Stimulated activated memory B cell treated with anti-CD40 and anti-IgM and Interleukin-4, amounts not matched to agents 10 μg/mL and 1 μg/mL and 100 μg/mL, for 72 hours (primary cell): ENCODE measurements around the gene ZCCHC8.

Experiments
- ATAC-seq: fragments of 150-1000 bp; cut with Tn5 transposase; 2 replicates; pipeline ENCODE4 v1.10.0; 2021
- H3K27ac Mint-ChIP-seq: one replicate; pipeline ENCODE4 v1.8.0; 2022; ENCODE audit warnings: mild to moderate bottlenecking, mixed read lengths
- H3K27me3 Mint-ChIP-seq: one replicate; pipeline ENCODE4 v1.8.0; 2022; ENCODE audit warnings: mixed read lengths
- H3K36me3 Mint-ChIP-seq: one replicate; pipeline ENCODE4 v1.8.0; 2022; ENCODE audit warnings: mixed read lengths
- H3K4me1 Mint-ChIP-seq: one replicate; pipeline ENCODE4 v1.8.0; 2022; ENCODE audit warnings: mixed read lengths
- H3K4me3 Mint-ChIP-seq: one replicate; pipeline ENCODE4 v1.8.0; 2022; ENCODE audit warnings: mild to moderate bottlenecking, moderate library complexity, mixed read lengths
- H3K9me3 Mint-ChIP-seq: one replicate; pipeline ENCODE4 v1.8.0; 2022; ENCODE audit warnings: mixed read lengths

The ZCCHC8 gene

DNA sequence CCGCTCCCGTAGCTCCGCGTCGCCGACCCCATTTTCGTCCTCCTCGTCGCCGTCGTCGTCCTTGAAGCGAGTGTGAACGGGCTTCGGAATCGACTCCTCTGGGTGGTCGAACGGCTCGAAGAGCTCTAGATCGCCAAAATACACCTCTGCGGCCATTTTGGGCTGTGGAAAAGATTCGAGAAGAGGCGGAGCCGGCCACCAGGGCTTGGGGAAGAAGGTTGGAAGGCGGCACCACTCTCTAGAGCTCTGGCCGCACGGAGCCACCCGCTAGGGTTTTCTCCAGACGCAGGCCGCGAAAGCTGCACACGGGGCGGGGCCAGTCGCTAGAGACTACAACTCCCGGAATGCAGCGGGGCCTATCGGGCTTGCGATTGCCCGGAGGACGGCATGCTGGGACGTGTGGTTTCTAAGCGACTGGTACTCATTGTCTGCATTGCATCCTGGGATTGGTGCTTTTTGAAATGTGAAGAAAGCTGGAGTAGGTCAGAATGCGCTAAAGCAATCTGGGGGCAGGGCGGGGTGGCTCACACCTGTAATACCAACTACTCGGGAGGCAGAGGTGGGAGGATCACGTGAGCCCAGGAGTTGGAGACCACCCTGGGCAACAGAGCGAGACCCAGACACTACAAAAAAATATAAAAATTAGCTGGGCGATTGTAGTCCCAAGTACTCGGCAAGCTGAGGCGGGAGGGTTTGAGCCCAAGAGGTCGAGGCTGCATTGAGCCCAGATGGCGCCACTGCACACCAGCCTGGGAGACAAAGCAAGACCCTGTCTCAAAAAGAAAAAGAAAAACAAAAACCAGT, at the start of gene ZCCHC8:
TSS of gene ZCCHC8 (minus strand) at position 248 of the 804 bp plus-strand sequence. CDS start at position 156, 92 bp downstream.
- Mint-ChIP-seq H3K27ac (peak within 1 kb of the TSS; percentile 97), H3K36me3 (peaks cover 17% of the 10 kb centered on the region), H3K9me3 (no peaks in the 10 kb centered on the region), H3K27me3 (no peaks in the 10 kb centered on the region), H3K4me3 (peak within 1 kb of the TSS; percentile 99), H3K4me1 (peaks cover 51% of the 10 kb centered on the region)
- ATAC-seq, result peak; percentile 98

DNA sequence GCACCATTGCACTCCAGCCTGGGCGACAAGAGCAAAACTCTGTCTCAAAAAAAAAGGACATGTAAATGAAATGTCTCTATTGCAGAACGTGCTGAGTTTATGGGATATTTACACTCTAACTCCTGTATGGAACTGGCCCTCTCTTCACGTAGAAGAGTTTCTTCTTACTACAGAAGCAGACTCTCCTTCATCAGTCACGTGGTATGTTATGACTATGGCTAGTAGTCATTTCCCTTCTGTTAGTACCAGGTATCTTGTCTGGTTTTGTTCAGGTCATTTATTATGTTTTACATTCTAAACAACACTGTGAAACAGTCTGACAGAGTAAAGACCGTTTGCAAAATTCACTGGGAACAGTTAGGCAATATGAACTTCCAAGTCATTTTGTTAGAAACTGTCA, 46.6 kb upstream of the ZCCHC8 start:
- no peak overlapping the region for H3K4me3 Mint-ChIP-seq
- no peaks in the 10 kb centered on the region for H3K27me3 Mint-ChIP-seq
- no peak overlapping the region for H3K27ac Mint-ChIP-seq
- peaks cover 24% of the 10 kb centered on the region for H3K4me1 Mint-ChIP-seq
- ATAC-seq, result no peak
- no peaks in the 10 kb centered on the region for H3K9me3 Mint-ChIP-seq
- H3K36me3 Mint-ChIP-seq, result peaks cover 39% of the 10 kb centered on the region

DNA sequence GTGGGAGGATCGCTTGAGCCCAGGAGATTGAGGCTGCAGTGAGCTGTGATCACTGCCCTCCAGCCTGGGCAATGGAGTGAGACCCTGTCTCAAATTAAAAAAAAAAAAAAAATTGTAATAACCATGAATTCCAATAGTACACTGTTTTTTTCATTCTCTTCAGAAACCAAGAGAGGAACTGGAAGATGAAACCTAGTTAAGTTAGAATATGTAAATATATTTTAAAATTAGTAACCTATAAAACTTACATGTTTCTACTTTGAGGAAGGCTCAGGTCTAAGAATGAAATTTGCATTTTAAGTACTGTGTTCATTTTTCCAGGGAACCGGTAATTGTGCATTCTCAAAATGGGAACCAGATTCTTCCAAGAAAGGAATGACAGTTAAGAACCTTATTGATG, 45.1 kb upstream of the ZCCHC8 start:
- no peaks in the 10 kb centered on the region for H3K27me3 Mint-ChIP-seq
- peaks cover 31% of the 10 kb centered on the region for H3K4me1 Mint-ChIP-seq
- H3K9me3 Mint-ChIP-seq, result no peaks in the 10 kb centered on the region
- peaks cover 41% of the 10 kb centered on the region for H3K36me3 Mint-ChIP-seq
- H3K4me3 Mint-ChIP-seq, result no peak overlapping the region
- ATAC-seq, result peak; percentile 54
- H3K27ac Mint-ChIP-seq, result peak overlapping the region; percentile 38

DNA sequence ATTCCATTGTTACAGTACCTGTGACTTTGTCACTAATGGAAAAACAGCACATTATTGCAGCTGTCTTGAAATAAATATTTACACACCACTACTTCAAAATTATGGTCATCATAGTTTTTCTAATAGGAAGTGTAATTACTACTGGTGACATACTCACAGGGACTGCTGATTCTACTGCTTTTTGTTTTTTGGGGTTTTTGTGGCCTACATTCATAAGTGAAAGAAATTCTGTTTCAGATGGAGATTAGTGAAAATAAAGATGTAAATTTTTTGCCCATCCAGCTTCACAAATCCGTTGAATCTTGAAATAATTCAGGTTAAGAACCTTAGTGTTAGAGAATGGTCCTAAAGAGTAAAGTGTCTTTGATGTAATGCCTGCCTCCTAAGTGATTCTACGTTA, 43.8 kb upstream of the ZCCHC8 start:
- Mint-ChIP-seq H3K27me3 (no peaks in the 10 kb centered on the region), H3K9me3 (no peaks in the 10 kb centered on the region), H3K4me1 (peaks cover 31% of the 10 kb centered on the region), H3K27ac (peak overlapping the region; percentile 38), H3K4me3 (no peak overlapping the region), H3K36me3 (peaks cover 33% of the 10 kb centered on the region)
- no peak for ATAC-seq

DNA sequence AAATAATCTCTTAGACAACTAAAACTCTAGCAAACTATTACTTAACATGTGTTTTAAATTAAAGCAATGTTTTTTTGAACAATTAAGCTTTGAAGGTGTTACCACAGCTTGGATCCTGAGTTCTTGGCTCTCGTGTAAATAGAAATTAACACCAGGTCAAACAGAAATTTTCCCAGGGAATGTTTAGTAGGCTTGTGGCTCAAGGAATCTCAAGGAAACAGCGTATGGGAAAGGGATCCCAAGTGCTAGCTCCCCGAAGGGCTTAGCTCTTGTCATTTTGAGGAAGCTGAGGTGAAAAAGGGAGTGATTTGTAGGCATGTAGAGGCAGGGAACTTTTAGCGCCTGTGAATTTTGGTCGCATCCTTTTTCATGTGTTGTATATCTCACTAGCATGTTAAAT, 37.8 kb upstream of the ZCCHC8 start:
- Mint-ChIP-seq H3K4me1 (peaks cover 12% of the 10 kb centered on the region), H3K27ac (no peak overlapping the region), H3K9me3 (no peaks in the 10 kb centered on the region), H3K36me3 (peaks cover 51% of the 10 kb centered on the region), H3K4me3 (no peak overlapping the region), H3K27me3 (no peaks in the 10 kb centered on the region)
- no peak for ATAC-seq

GRCh38 chr12:122537021-122537420, 36.3 kb upstream of the ZCCHC8 start:
- no peak for ATAC-seq
- no peak overlapping the region for H3K4me3 Mint-ChIP-seq
- H3K27ac Mint-ChIP-seq, result no peak overlapping the region
- no peaks in the 10 kb centered on the region for H3K27me3 Mint-ChIP-seq
- H3K36me3 Mint-ChIP-seq, result peaks cover 46% of the 10 kb centered on the region
- no peaks in the 10 kb centered on the region for H3K9me3 Mint-ChIP-seq
- peaks cover 12% of the 10 kb centered on the region for H3K4me1 Mint-ChIP-seq

DNA sequence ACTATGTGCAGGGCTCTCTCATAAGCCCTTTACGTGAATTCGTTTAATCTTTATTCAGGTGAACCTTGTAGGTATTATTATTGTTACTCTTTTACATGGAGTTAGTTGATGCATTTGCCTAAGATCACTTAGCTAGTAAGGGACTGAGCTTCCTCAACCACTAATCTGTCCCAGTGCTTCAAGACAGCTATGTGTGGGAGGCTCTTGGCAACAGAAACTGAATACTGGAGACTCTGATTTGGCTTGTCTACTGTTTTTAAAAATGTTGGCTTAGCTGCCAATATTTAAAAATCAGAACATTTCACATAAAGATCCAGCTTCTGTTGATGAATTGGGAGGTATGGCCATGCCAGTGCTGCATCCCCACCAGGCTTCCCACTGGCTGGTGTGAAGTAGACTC, 33.1 kb upstream of the ZCCHC8 start:
- ATAC-seq, result no peak
- no peaks in the 10 kb centered on the region for H3K27me3 Mint-ChIP-seq
- no peak overlapping the region for H3K4me3 Mint-ChIP-seq
- no peak overlapping the region for H3K27ac Mint-ChIP-seq
- H3K4me1 Mint-ChIP-seq, result peaks cover 22% of the 10 kb centered on the region
- H3K9me3 Mint-ChIP-seq, result no peaks in the 10 kb centered on the region
- peaks cover 33% of the 10 kb centered on the region for H3K36me3 Mint-ChIP-seq

DNA sequence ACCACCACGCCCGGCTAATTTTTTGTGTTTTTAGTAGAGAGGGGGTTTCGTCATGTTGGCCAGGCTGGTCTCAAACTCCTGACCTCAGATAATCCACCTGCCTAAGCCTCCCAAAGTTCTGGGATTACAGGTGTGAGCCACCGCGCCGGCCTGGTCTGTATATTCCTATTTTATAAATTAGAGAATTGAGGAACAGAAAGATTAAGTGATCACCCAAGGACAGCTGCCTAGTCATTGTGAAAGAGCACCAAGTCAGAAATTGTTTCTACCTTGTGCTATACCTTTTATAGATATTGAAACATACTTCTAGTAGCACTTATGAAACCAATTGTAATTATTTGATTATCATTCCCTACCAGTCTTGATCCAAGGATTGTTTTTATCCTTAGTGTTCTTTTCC, 28.3 kb upstream of the ZCCHC8 start:
- Mint-ChIP-seq H3K4me3 (no peak overlapping the region), H3K27me3 (no peaks in the 10 kb centered on the region), H3K36me3 (peaks cover 20% of the 10 kb centered on the region), H3K9me3 (no peaks in the 10 kb centered on the region), H3K4me1 (peaks cover 31% of the 10 kb centered on the region), H3K27ac (no peak overlapping the region)
- ATAC-seq, result no peak

DNA sequence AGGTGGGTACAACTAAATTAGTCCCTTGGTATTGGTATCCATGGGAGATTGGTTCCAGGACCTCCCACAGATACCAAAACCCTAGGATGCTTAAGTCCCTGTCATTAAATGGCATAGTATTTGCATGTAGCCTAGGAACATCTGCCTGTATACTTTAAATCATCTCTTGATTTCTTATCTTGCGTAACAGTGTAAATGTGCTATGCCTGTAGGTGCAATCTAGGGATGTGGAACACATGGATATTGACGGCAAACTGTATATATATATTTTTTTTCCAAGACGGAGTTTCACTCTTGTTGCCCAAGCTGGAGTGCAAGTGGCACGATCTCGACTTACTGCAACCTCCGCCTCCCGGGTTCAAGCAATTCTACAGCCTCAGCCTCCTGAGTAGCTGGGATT, 27.9 kb upstream of the ZCCHC8 start:
- H3K27ac Mint-ChIP-seq, result no peak overlapping the region
- no peaks in the 10 kb centered on the region for H3K27me3 Mint-ChIP-seq
- no peak for ATAC-seq
- H3K4me1 Mint-ChIP-seq, result peaks cover 36% of the 10 kb centered on the region
- H3K4me3 Mint-ChIP-seq, result no peak overlapping the region
- H3K36me3 Mint-ChIP-seq, result peaks cover 18% of the 10 kb centered on the region
- no peaks in the 10 kb centered on the region for H3K9me3 Mint-ChIP-seq

DNA sequence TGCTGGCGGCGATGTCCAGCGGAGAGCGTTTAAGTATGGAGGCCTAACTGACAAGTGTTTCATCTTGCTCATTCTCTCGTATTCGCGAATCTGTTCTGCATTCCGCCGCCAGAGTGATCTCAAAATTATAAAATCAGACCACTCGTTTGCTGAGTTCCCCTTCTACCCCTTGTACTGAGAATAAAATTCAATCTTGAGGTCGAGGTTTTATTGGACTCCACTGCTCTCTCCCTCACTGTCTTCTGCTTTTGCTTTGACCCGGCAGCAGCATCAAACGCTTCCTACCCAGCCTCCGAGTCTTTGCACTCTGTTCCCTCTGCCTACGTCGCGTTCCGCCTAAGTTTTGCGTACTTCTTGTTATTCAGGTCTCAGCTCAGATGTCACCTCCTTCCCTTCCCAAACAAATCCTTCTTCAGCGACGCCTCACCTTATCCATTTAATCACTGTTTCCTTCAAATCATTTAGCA, 26.8 kb upstream of the ZCCHC8 start:
- Mint-ChIP-seq H3K9me3 (no peaks in the 10 kb centered on the region), H3K36me3 (peaks cover 16% of the 10 kb centered on the region), H3K27ac (no peak overlapping the region), H3K4me1 (peaks cover 42% of the 10 kb centered on the region), H3K27me3 (no peaks in the 10 kb centered on the region), H3K4me3 (no peak overlapping the region)
- ATAC-seq, result no peak

GRCh38 chr12:122526683-122527477, 26.1 kb upstream of the ZCCHC8 start, which contains the start of the genes KNTC1 and RSRC2:
Gene KNTC1 (plus strand): TSS chr12:122527249. CDS start chr12:122530064, 2,815 bp downstream.
Gene RSRC2 (minus strand): TSS chr12:122526936. CDS start chr12:122526853, 83 bp downstream.
- Mint-ChIP-seq H3K9me3 (no peaks in the 10 kb centered on the region), H3K4me3 (no peak within 1 kb of the TSS), H3K27ac (no peak within 1 kb of the TSS), H3K27me3 (no peaks in the 10 kb centered on the region), H3K4me1 (peaks cover 42% of the 10 kb centered on the region), H3K36me3 (peaks cover 18% of the 10 kb centered on the region)
- peak; percentile 97 for ATAC-seq

DNA sequence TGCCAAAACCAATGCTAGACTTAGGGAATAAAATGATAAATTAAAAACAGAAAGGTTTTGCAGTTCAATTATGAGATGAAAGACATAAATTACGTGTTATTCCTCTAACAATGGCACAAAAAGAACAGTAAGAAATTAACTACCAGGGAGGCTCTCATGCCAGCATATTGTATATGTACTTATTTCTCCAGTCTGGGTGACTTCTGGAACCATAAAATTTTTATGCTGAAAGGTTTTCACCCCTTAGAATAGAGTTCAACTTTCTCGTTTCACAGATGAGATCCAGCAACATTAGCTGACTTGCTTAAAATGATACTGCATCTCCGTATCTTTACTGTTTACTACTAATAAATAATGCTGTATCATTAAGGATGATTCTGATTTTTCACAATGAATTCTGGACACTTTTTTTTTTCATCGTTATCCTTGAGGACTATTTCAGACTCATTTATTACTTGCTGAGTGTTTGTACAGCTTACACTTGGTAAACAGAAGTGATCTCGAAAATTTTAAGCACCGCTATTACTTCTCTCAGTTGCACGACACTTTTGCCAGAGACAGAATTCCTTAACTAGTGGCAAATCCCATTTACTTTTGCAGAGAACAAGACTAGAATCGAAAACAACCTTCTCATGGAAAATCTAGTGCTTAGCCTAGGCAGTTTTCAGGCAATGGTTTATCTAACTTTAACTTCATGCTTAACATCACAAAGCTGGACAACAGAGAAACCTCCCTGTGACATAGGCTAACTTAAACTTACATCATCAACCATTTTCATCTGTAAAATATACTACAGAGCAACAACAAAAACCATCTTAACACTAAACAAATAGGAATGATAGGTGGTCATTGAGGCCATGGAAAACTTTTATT, 23.4 kb upstream of the ZCCHC8 start:
- ATAC-seq, result no peak
- no peak overlapping the region for H3K27ac Mint-ChIP-seq
- peaks cover 40% of the 10 kb centered on the region for H3K36me3 Mint-ChIP-seq
- H3K4me3 Mint-ChIP-seq, result no peak overlapping the region
- no peaks in the 10 kb centered on the region for H3K27me3 Mint-ChIP-seq
- no peaks in the 10 kb centered on the region for H3K9me3 Mint-ChIP-seq
- H3K4me1 Mint-ChIP-seq, result peaks cover 38% of the 10 kb centered on the region

DNA sequence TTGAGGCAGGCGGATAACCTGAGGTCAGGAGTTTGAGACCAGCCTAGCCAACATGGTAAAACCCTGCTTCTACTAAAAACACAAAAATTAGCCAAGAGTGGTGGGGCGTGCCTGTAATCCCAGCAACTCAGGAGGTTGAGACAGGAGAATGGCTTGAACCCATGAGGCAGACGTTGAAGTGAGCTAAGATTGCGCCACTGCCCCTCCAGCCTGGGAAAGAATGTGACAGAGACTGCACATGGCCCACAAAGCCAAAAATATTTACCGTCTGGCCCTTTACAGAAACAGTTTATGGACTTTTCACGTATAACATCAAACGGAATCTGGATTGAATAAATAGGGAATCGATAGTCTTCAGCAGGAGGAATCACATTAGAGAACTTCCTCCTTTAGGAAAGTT, 22.5 kb upstream of the ZCCHC8 start:
- H3K4me3 Mint-ChIP-seq, result no peak overlapping the region
- peaks cover 38% of the 10 kb centered on the region for H3K4me1 Mint-ChIP-seq
- no peaks in the 10 kb centered on the region for H3K27me3 Mint-ChIP-seq
- H3K9me3 Mint-ChIP-seq, result no peaks in the 10 kb centered on the region
- peaks cover 48% of the 10 kb centered on the region for H3K36me3 Mint-ChIP-seq
- H3K27ac Mint-ChIP-seq, result no peak overlapping the region
- no peak for ATAC-seq

- no peak overlapping the region for H3K4me3 Mint-ChIP-seq
- peaks cover 69% of the 10 kb centered on the region for H3K36me3 Mint-ChIP-seq
Observed at GRCh38 chr12:122520676-122521075, 19.9 kb upstream of the ZCCHC8 start.

DNA sequence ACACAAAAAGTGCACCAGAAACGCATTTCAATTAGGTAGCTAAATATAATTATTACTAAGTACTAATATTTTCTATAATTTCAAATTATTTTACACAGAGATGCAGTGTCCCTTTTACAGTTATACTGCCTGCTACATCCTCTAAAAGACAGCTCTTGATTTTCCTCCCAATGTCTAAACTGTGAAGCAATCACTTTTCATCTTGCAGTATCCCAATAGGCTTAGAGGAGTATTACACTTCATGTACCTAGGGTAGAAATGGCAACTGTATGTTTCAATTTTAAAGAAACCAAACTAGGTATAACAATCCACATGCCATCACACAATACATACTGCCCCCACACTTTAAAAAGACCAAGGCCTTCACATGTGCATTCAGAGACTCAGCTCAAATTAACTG, 18.7 kb upstream of the ZCCHC8 start:
- Mint-ChIP-seq H3K36me3 (peaks cover 72% of the 10 kb centered on the region), H3K4me1 (peaks cover 33% of the 10 kb centered on the region), H3K27me3 (no peaks in the 10 kb centered on the region), H3K9me3 (no peaks in the 10 kb centered on the region), H3K4me3 (no peak overlapping the region), H3K27ac (no peak overlapping the region)
- ATAC-seq, result no peak

More at GRCh38 chr12:122520676-122521075, 19.9 kb upstream of the ZCCHC8 start:
- H3K9me3 Mint-ChIP-seq, result no peaks in the 10 kb centered on the region
- peaks cover 44% of the 10 kb centered on the region for H3K4me1 Mint-ChIP-seq
- no peaks in the 10 kb centered on the region for H3K27me3 Mint-ChIP-seq
- H3K27ac Mint-ChIP-seq, result no peak overlapping the region
- no peak for ATAC-seq
